ENCODE measurements around the gene FCHO1.

Gene FCHO1

DNA sequence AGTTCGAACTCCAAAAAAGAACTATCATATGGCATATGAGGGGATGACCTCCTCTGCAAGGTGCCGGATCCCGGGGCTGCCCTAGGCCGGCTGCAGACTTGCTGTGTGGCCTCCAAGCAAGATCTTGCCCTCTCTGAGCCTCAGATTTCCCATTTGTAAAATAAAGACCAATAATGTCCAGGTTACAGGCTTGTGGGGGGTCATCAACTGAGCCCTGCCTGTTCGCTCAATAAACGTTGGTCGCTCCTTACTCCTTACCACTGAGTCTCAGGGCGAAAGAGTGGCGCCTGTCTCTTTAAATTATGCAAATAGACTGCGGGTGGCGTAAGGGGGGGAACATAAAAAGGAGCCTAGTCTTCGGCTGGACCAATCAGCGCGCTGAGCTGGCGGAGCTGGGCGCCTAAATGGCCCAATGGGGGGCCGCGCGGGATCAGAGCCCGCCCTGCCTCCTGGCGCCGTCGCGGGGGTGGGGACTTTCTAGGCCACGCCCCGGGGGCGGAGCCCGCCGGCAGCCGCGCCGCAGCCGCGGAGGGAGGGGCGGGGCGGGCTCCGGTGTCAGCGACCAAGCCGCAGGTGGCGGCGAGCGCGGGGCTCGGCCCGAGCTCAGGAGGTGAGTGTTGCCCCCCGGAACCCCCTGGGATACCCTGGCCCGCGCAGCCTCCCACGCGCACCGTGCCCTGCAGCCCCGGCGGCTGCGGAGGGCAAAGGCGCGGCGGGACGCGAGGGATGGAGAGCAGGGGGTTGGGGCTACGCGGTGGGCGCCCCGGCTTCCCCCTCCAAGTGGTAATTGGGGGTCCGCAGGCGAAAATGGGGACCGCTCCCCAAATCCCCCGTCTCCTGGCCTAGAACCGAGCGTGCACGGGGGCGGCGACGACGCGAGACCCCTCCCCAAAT is 3.8 kb upstream of the FCHO1 start:
- peak; percentile 78 for DNase-seq (ENCODE audit: low read depth)
- no peak for TF ChIP-seq CTCF (IDR thresholded peaks at IDR 0.05; ENCODE audit: low read depth, low read length, missing control alignments)
- in situ Hi-C loops (cut with HindIII; ENCODE audit: low sequenced_read_pairs), result no loop called here
- peak overlapping the region; percentile 38 for H3K4me3 ChIP-seq (ENCODE audit: low read depth, low read length)

DNA sequence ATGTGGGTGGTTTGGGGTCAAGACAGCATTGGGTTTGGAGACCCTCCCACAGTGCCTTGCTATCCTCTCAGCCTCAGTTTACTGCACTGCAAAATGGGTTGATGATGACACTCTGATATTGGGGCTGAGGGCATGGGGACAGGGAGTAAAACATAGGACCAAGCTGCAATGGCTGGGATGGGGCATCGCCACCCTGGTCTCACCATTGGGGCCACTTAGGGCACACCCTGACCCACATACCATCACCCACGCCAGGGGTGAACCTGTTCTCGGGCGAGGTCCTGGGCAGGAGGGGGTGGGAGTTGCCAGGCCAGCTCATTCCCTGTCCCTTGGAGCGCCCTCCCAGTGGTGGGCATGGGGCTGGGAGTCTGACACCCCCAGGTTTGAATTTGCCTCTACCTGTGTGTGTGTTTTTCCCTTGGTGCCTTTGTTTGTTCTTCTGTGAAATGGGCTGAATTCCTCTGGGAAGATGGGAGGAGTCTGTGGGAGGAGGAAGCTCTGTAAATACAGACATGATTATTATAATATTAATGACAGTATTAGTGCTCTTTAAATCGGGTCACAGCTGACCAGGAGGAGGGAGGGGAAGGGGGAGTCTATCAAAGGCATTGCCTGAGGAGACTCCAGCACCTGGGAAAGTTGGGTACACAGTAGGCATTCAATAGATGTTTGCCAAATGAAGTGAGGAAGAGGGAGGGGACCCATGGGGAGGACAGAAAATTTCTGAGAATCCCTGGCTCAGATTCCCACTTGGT is 2.2 kb upstream of the FCHO1 start:
- no peak for TF ChIP-seq CTCF (IDR thresholded peaks at IDR 0.05; ENCODE audit: low read depth, low read length, missing control alignments)
- H3K4me3 ChIP-seq (ENCODE audit: low read depth, low read length), result no peak overlapping the region
- DNase-seq (ENCODE audit: low read depth), result no peak
- in situ Hi-C loops (cut with HindIII; ENCODE audit: low sequenced_read_pairs), result no loop called here

- in situ Hi-C loops (cut with HindIII; ENCODE audit: low sequenced_read_pairs), result no loop called here
- no peak for DNase-seq (ENCODE audit: low read depth)
- no peak for TF ChIP-seq CTCF (IDR thresholded peaks at IDR 0.05; ENCODE audit: low read depth, low read length, missing control alignments)
- H3K4me3 ChIP-seq (ENCODE audit: low read depth, low read length), result no peak overlapping the region
These were observed 1.4 kb upstream of the FCHO1 start for GRCh38 chr19:17749912-17750317.

- in situ Hi-C loops (cut with HindIII; ENCODE audit: low sequenced_read_pairs), result no loop called here
- no peak for DNase-seq (ENCODE audit: low read depth)
- H3K4me3 ChIP-seq (ENCODE audit: low read depth, low read length), result no peak overlapping the region
- no peak for TF ChIP-seq CTCF (IDR thresholded peaks at IDR 0.05; ENCODE audit: low read depth, low read length, missing control alignments)
These were observed 616 bp downstream of the FCHO1 start for GRCh38 chr19:17751912-17752273.

GRCh38 chr19:17752865-17753639 is 1.8 kb downstream of the FCHO1 start:
- no peak for DNase-seq (ENCODE audit: low read depth)
- no peak for TF ChIP-seq CTCF (IDR thresholded peaks at IDR 0.05; ENCODE audit: low read depth, low read length, missing control alignments)
- no peak overlapping the region for H3K4me3 ChIP-seq (ENCODE audit: low read depth, low read length)
- in situ Hi-C loops (cut with HindIII; ENCODE audit: low sequenced_read_pairs), result no loop called here

GRCh38 chr19:17753976-17754375 is 2.7 kb downstream of the FCHO1 start:
- TF ChIP-seq CTCF (IDR thresholded peaks at IDR 0.05; ENCODE audit: low read depth, low read length, missing control alignments), result no peak
- no peak overlapping the region for H3K4me3 ChIP-seq (ENCODE audit: low read depth, low read length)
- in situ Hi-C loops (cut with HindIII; ENCODE audit: low sequenced_read_pairs), result no loop called here
- DNase-seq (ENCODE audit: low read depth), result no peak

Data from astrocyte of the cerebellum (primary cell).